Stimulated activated naive CD8-positive, alpha-beta T cell treated with anti-CD3 and anti-CD28 coated beads, Interleukin-15, Interleukin-2, amounts not matched to agents 100 U/mL and 50 U/mL, for 24 hours (primary cell): ENCODE data around the gene KDM2B.

Experiments
- ATAC-seq: fragments of 150-1000 bp; cut with Tn5 transposase; one replicate; pipeline ENCODE4 v1.10.0; 2021
- DNase-seq: peaks from one replicate; pipeline ENCODE4 v3.0.0; 2021

KDM2B gene

GRCh38 chr12:121561009-121561395 lies 19.8 kb downstream of the KDM2B start:
- ATAC-seq (no peak), DNase-seq (no peak)

- ATAC-seq, result peak; percentile 26
- DNase-seq, result no peak
These were observed 20.3 kb downstream of the KDM2B start for GRCh38 chr12:121560392-121561008.

GRCh38 chr12:121558956-121559355 lies 21.9 kb downstream of the KDM2B start:
- ATAC-seq (no peak), DNase-seq (no peak)

GRCh38 chr12:121550974-121551634 lies 29.7 kb downstream of the KDM2B start:
- ATAC-seq, result no peak
- DNase-seq, result no peak

GRCh38 chr12:121549075-121549474 lies 31.7 kb downstream of the KDM2B start:
- no peak for DNase-seq
- ATAC-seq, result no peak

GRCh38 chr12:121545480-121545879 lies 35.3 kb downstream of the KDM2B start:
- ATAC-seq (no peak), DNase-seq (no peak)

- ATAC-seq (no peak), DNase-seq (no peak)
These were observed 37.0 kb downstream of the KDM2B start for GRCh38 chr12:121543786-121544185.

GRCh38 chr12:121539908-121540307 lies 40.9 kb downstream of the KDM2B start:
- no peak for DNase-seq
- no peak for ATAC-seq

GRCh38 chr12:121538699-121539061 lies 42.1 kb downstream of the KDM2B start:
- no peak for ATAC-seq
- DNase-seq, result no peak

- peak; percentile 56 for DNase-seq
- ATAC-seq, result peak; percentile 2
These were observed 42.8 kb downstream of the KDM2B start for GRCh38 chr12:121537814-121538698.

GRCh38 chr12:121536899-121537813 lies 43.7 kb downstream of the KDM2B start:
- DNase-seq (peak; percentile 80), ATAC-seq (peak; percentile 56)

- ATAC-seq, result peak; percentile 56
- peak; percentile 72 for DNase-seq
These were observed 44.5 kb downstream of the KDM2B start for GRCh38 chr12:121536054-121536898.

- no peak for DNase-seq
- no peak for ATAC-seq
These were observed 45.4 kb downstream of the KDM2B start for GRCh38 chr12:121535150-121536053.

GRCh38 chr12:121534495-121535148 lies 46.2 kb downstream of the KDM2B start:
- DNase-seq, result peak; percentile 64
- ATAC-seq, result peak; percentile 48

GRCh38 chr12:121533394-121534090 lies 47.3 kb downstream of the KDM2B start:
- DNase-seq (no peak), ATAC-seq (no peak)

- no peak for ATAC-seq
- DNase-seq, result no peak
These were observed 48.1 kb downstream of the KDM2B start for GRCh38 chr12:121532503-121533393.

GRCh38 chr12:121531356-121531750 lies 49.5 kb downstream of the KDM2B start:
- ATAC-seq (no peak), DNase-seq (no peak)
